H9 (cell line): Measurements from ENCODE around the gene RAD21L1. TPM values are rescaled to one million over a fixed set of nuclear protein-coding genes. Genes with fewer than 3 reads are reported as not detected.

Experiments used
- DNase-seq: peaks from one replicate; pipeline ENCODE4 v3.0.0-alpha.2; 2017
- H2AFZ ChIP-seq: one replicate; pipeline ENCODE4 v1.6.1; 2013; ENCODE audit warnings: mild to moderate bottlenecking, low read length, control low read depth, moderate library complexity
- H2AK5ac ChIP-seq: 2 replicates; pipeline ENCODE4 v1.6.1; 2013; ENCODE audit warnings: low read length, control low read depth, mixed read lengths; ENCODE audit not compliant: insufficient read length
- H2BK120ac ChIP-seq: one replicate; pipeline ENCODE4 v1.6.1; 2013; ENCODE audit warnings: low read depth, mild to moderate bottlenecking, low read length, control low read depth, inconsistent platforms; ENCODE audit not compliant: poor library complexity, severe bottlenecking
- H2BK12ac ChIP-seq: 2 replicates; pipeline ENCODE4 v1.6.1; 2013; ENCODE audit warnings: low read length, control low read depth, mixed read lengths, low read depth; ENCODE audit not compliant: insufficient read length
- H2BK15ac ChIP-seq: 2 replicates; pipeline ENCODE4 v1.6.1; 2013; ENCODE audit warnings: low read depth, low read length, control low read depth
- H2BK20ac ChIP-seq: one replicate; pipeline ENCODE4 v1.6.1; 2013; ENCODE audit warnings: low read depth, mild to moderate bottlenecking, low read length, control low read depth, inconsistent platforms; ENCODE audit not compliant: poor library complexity, severe bottlenecking
- H2BK5ac ChIP-seq: 2 replicates; pipeline ENCODE4 v1.6.1; 2013; ENCODE audit warnings: low read length, control low read depth, mixed read lengths; ENCODE audit not compliant: insufficient read length
- H3K14ac ChIP-seq: 2 replicates; pipeline ENCODE4 v1.6.1; 2013; ENCODE audit warnings: low read length, control low read depth; ENCODE audit not compliant: insufficient read depth
- H3K18ac ChIP-seq: 2 replicates; pipeline ENCODE4 v1.6.1; 2013; ENCODE audit warnings: low read depth, mild to moderate bottlenecking, mixed read lengths, low read length, control low read depth; ENCODE audit not compliant: insufficient read length
- H3K23ac ChIP-seq: 2 replicates; pipeline ENCODE4 v1.6.1; 2013; ENCODE audit warnings: low read length, control low read depth, mixed read lengths, low read depth; ENCODE audit not compliant: insufficient read length
- H3K23me2 ChIP-seq: 2 replicates; pipeline ENCODE4 v1.6.1; 2013; ENCODE audit warnings: low read depth, mild to moderate bottlenecking, mixed read lengths, low read length, control low read depth; ENCODE audit not compliant: insufficient read length, poor library complexity, severe bottlenecking
- H3K27ac ChIP-seq: 2 replicates; pipeline ENCODE4 v1.5.1; 2013; ENCODE audit warnings: low read length, control low read depth, mixed read lengths, low read depth; ENCODE audit not compliant: insufficient read length
- H3K27me3 ChIP-seq: 2 replicates; pipeline ENCODE4 v1.6.1; 2013; ENCODE audit warnings: low read length, control low read depth, inconsistent platforms; ENCODE audit not compliant: insufficient read depth
- H3K4ac ChIP-seq: 2 replicates; pipeline ENCODE4 v1.6.1; 2013; ENCODE audit warnings: low read depth, mild to moderate bottlenecking, control low read depth, inconsistent platforms, low read length, moderate library complexity
- H3K4me1 ChIP-seq: 2 replicates; pipeline ENCODE4 v1.6.1; 2013; ENCODE audit warnings: low read length, control low read depth, inconsistent platforms; ENCODE audit not compliant: insufficient read depth
- H3K4me2 ChIP-seq: 2 replicates; pipeline ENCODE4 v1.6.1; 2013; ENCODE audit warnings: low read length, control low read depth, mixed read lengths; ENCODE audit not compliant: insufficient read length, insufficient read depth
- H3K56ac ChIP-seq: 2 replicates; pipeline ENCODE4 v1.6.1; 2013; ENCODE audit warnings: low read depth, mild to moderate bottlenecking, mixed read lengths, low read length, control low read depth; ENCODE audit not compliant: insufficient read length
- H3K79me1 ChIP-seq: 2 replicates; pipeline ENCODE4 v1.6.1; 2013; ENCODE audit warnings: low read depth, mild to moderate bottlenecking, moderate library complexity, low read length, control low read depth, inconsistent platforms; ENCODE audit not compliant: insufficient read depth, poor library complexity, severe bottlenecking
- H3K79me2 ChIP-seq: 2 replicates; pipeline ENCODE4 v1.6.1; 2013; ENCODE audit warnings: low read length, control low read depth, inconsistent platforms; ENCODE audit not compliant: insufficient read depth
- H3K9ac ChIP-seq: 2 replicates; pipeline ENCODE4 v1.6.1; 2013; ENCODE audit warnings: low read length, control low read depth, mixed read lengths; ENCODE audit not compliant: insufficient read length; ENCODE audit errors: extremely low read depth
- H3K9me3 ChIP-seq: one replicate; pipeline ENCODE4 v1.6.1; 2013; ENCODE audit warnings: low read depth, low read length, inconsistent platforms; ENCODE audit not compliant: control insufficient read depth
- H3T11ph ChIP-seq: one replicate; pipeline ENCODE4 v1.6.1; 2013; ENCODE audit warnings: mild to moderate bottlenecking, low read length, control low read depth, inconsistent platforms
- H4K20me1 ChIP-seq: one replicate; pipeline ENCODE4 v1.6.1; 2013; ENCODE audit not compliant: control insufficient read depth, insufficient read length, insufficient read depth
- H4K5ac ChIP-seq: 2 replicates; pipeline ENCODE4 v1.6.1; 2013; ENCODE audit warnings: low read depth, mild to moderate bottlenecking, mixed read lengths, low read length, control low read depth; ENCODE audit not compliant: insufficient read length
- H4K8ac ChIP-seq: replicated peaks from 2 replicates; pipeline ENCODE4 v1.6.1; 2013; ENCODE audit warnings: low read length, control low read depth, mixed read lengths, low read depth; ENCODE audit not compliant: insufficient read length
- H4K91ac ChIP-seq: 2 replicates; pipeline ENCODE4 v1.6.1; 2013; ENCODE audit warnings: low read depth, mild to moderate bottlenecking, moderate library complexity, mixed read lengths, low read length, control low read depth; ENCODE audit not compliant: insufficient read length
- H3K27ac Mint-ChIP-seq, 3 experiments: 2 replicates in 2 of 3; 3 replicates in 1 of 3; pipeline ENCODE4 v1.8.0; 2020 to 2021; ENCODE audit warnings: mixed read lengths in 3 of 3, mild to moderate bottlenecking in 1 of 3, moderate library complexity in 1 of 3
- H3K27me3 Mint-ChIP-seq: 2 replicates; pipeline ENCODE4 v1.8.0; 2021; ENCODE audit warnings: low read depth, mild to moderate bottlenecking, moderate library complexity, mixed read lengths
- H3K36me3 Mint-ChIP-seq, 3 experiments: 2 replicates in 2 of 3; 3 replicates in 1 of 3; pipeline ENCODE4 v1.8.0; 2020 to 2021; ENCODE audit warnings: low read depth in 3 of 3, mixed read lengths in 3 of 3; ENCODE audit not compliant: insufficient read depth in 1 of 3
- H3K4me1 Mint-ChIP-seq, 2 experiments: 2 replicates each; pipeline ENCODE4 v1.8.0; 2020; ENCODE audit warnings: mixed read lengths in 2 of 2
- H3K4me3 Mint-ChIP-seq, 2 experiments: 2 replicates in 1 of 2; 3 replicates in 1 of 2; pipeline ENCODE4 v1.8.0; 2020 to 2021; ENCODE audit warnings: mild to moderate bottlenecking in 2 of 2, mixed read lengths in 2 of 2, moderate library complexity in 1 of 2
- H3K9me3 Mint-ChIP-seq, 2 experiments: 2 replicates in 1 of 2; 3 replicates in 1 of 2; pipeline ENCODE4 v1.8.0; 2020; ENCODE audit warnings: mild to moderate bottlenecking in 2 of 2, mixed read lengths in 2 of 2, moderate library complexity in 1 of 2
- WGBS: extraction: QIAGEN DNeasy Blood & Tissue Kit; methylation state at CpG from one replicate; pipeline ENCODE4 v1.1.7; 2013; ENCODE audit warnings: missing lambda C conversion rate, low lambda C conversion rate, mixed read lengths; ENCODE audit not compliant: insufficient read length; ENCODE audit errors: extremely low coverage; 5-methylcytosine and 5-hydroxymethylcytosine counted together
- total RNA-seq: library from RNA; stranded (reverse); gene quantifications from 2 replicates; pipeline ENCODE4 v1.2.1, GENCODE V29; 2021
- TF ChIP-seq, protein P1 (sequence below): fragments of 200-600 bp; sonication (generic); conservative IDR thresholded peaks from 3 replicates; pipeline ENCODE4 v1.8.0; 2021; ENCODE audit warnings: antibody characterized with exemption, mild to moderate bottlenecking

RAD21L1 gene
- total RNA-seq, 1 experiment from 2014 or later, result not detected

DNA sequence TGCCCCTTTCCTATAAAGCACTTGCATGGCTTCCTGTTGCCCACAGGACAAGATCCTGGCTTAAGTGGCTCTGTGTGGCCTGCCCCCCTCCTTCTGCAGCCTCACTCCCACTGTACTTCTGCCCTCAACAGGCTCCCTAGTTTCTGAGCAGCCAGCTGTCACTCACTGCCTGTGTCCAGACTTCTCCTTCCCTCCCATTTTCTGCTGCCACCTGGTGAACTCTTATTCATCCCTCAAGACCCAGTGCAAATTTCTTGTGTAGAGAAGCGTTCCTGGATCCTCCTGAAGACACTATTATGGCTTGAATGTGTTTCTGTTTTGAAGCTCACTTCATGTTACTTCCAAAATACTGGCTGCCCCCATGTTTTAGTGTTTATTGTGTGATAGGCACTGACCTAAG is 66.8 kb downstream of the RAD21L1 start:
- Mint-ChIP-seq H3K36me3 (no peaks in the 10 kb centered on the region; a peak in 1 of 7 replicates), H3K4me3 (no peak overlapping the region), H3K9me3 (no peaks in the 10 kb centered on the region), H3K27me3 (peaks cover 9% of the 10 kb centered on the region), H3K27ac (no peak overlapping the region), H3K4me1 (no peaks in the 10 kb centered on the region)
- H3K14ac ChIP-seq, result no peak overlapping the region
- H3K9ac ChIP-seq, result no peak overlapping the region
- H4K91ac ChIP-seq, result no peak overlapping the region
- no peak overlapping the region for H4K8ac ChIP-seq
- H3K4me1 ChIP-seq, result no peaks in the 10 kb centered on the region
- no peak overlapping the region for H2BK20ac ChIP-seq
- H3K4me2 ChIP-seq, result no peak overlapping the region
- TF ChIP-seq, protein P1, sequence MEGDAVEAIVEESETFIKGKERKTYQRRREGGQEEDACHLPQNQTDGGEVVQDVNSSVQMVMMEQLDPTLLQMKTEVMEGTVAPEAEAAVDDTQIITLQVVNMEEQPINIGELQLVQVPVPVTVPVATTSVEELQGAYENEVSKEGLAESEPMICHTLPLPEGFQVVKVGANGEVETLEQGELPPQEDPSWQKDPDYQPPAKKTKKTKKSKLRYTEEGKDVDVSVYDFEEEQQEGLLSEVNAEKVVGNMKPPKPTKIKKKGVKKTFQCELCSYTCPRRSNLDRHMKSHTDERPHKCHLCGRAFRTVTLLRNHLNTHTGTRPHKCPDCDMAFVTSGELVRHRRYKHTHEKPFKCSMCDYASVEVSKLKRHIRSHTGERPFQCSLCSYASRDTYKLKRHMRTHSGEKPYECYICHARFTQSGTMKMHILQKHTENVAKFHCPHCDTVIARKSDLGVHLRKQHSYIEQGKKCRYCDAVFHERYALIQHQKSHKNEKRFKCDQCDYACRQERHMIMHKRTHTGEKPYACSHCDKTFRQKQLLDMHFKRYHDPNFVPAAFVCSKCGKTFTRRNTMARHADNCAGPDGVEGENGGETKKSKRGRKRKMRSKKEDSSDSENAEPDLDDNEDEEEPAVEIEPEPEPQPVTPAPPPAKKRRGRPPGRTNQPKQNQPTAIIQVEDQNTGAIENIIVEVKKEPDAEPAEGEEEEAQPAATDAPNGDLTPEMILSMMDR, result no peak
- no peak overlapping the region for H2AK5ac ChIP-seq
- no peak overlapping the region for H3K18ac ChIP-seq
- H2BK12ac ChIP-seq, result no peak overlapping the region
- H4K5ac ChIP-seq, result no peak overlapping the region
- no peak overlapping the region for H3K23ac ChIP-seq
- no peak for DNase-seq
- H2BK5ac ChIP-seq, result no peak overlapping the region
- H2BK120ac ChIP-seq, result no peak overlapping the region
- no peaks in the 10 kb centered on the region for H3K79me1 ChIP-seq
- H3K23me2 ChIP-seq, result no peaks in the 10 kb centered on the region
- no peaks in the 10 kb centered on the region for H4K20me1 ChIP-seq
- H3T11ph ChIP-seq, result no peak overlapping the region
- no CpG with 5 or more reads among the region's 1 CpG for WGBS
- H3K4ac ChIP-seq, result no peak overlapping the region
- no peak overlapping the region for H2AFZ ChIP-seq
- H3K79me2 ChIP-seq, result no peaks in the 10 kb centered on the region
- H3K9me3 ChIP-seq, result no peaks in the 10 kb centered on the region
- no peak overlapping the region for H3K27ac ChIP-seq
- no peak overlapping the region for H3K56ac ChIP-seq
- no peak overlapping the region for H2BK15ac ChIP-seq
- H3K27me3 ChIP-seq, result no peaks in the 10 kb centered on the region
